Measurements from ENCODE around the gene TRPM3.

DNA sequence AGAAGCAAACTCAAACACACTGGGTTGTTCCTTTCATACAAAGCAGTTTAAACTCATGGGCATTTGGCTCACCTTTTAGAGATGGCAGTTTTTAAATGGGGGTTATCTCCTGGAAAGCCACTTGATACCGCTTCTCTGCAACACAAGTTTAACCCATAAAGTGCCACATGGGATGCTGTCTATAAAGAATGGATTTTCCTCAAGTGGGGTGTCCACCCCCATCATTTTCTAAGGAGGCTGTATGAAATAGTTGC is 528 bp upstream of the TRPM3 start:
- TF ChIP-seq CTCF (IDR thresholded peaks at IDR 0.05) (no peak), POLR2A (IDR thresholded peaks at IDR 0.05) (no peak)
